ENCODE measurements around the gene ARHGEF7.
A peak's percentile ranks its signal among the peaks of the same experiment; 100 is the strongest.
"Not testable (repeated sequence)": the region's sequence is repeated elsewhere in the genome, so short reads cannot be mapped to it uniquely, and the experiment has no call there.

ARHGEF7 gene

GRCh38 chr13:111115061-111115964, at the start of gene ARHGEF7:
TSS of gene ARHGEF7 (plus strand) at chr13:111115310. CDS start at chr13:111115527, 217 bp downstream.
- Histone ChIP-seq H3K36me3 (no peaks in the 10 kb centered on the region), H3K27me3 (ENCODE audit: insufficient read depth, low read depth, severe bottlenecking) (peaks cover 91% of the 10 kb centered on the region), H3K27ac (no peak within 1 kb of the TSS), H3K4me3 (ENCODE audit: low read depth, low read length) (peak within 1 kb of the TSS; percentile 43), H3K9me3 (ENCODE audit: severe bottlenecking) (peaks cover 12% of the 10 kb centered on the region)
- TF ChIP-seq, protein P1, sequence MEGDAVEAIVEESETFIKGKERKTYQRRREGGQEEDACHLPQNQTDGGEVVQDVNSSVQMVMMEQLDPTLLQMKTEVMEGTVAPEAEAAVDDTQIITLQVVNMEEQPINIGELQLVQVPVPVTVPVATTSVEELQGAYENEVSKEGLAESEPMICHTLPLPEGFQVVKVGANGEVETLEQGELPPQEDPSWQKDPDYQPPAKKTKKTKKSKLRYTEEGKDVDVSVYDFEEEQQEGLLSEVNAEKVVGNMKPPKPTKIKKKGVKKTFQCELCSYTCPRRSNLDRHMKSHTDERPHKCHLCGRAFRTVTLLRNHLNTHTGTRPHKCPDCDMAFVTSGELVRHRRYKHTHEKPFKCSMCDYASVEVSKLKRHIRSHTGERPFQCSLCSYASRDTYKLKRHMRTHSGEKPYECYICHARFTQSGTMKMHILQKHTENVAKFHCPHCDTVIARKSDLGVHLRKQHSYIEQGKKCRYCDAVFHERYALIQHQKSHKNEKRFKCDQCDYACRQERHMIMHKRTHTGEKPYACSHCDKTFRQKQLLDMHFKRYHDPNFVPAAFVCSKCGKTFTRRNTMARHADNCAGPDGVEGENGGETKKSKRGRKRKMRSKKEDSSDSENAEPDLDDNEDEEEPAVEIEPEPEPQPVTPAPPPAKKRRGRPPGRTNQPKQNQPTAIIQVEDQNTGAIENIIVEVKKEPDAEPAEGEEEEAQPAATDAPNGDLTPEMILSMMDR (IDR thresholded peaks at IDR 0.05; ENCODE audit: low read depth, low read length) = no peak
- no peak for DNase-seq

DNA sequence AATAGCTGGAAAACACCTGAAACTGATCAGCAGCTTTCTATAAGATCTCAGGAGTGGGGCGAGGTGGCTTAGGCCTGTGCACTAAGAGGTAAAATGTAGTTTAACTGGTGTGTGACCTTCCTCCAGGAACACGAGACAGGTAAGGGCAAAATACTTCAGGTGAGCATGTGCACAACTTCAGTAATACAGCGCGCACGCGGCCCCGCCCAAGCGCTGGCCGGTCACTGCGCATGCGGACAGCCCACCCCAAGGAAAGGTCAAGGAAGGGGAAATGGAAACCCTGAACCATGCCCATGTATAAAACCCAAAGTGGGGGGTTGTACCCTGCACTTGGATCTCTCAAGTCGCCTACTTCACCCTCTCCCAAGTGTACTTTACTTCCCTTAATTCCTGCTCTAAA, 49.4 kb upstream of the ARHGEF7 start:
- H3K27ac ChIP-seq = no peak overlapping the region
- peaks cover 4% of the 10 kb centered on the region for H3K9me3 ChIP-seq (ENCODE audit: severe bottlenecking)
- H3K27me3 ChIP-seq (ENCODE audit: insufficient read depth, low read depth, severe bottlenecking) = peaks cover 99% of the 10 kb centered on the region
- H3K4me3 ChIP-seq (ENCODE audit: low read depth, low read length) = no peak overlapping the region
- no peaks in the 10 kb centered on the region for H3K36me3 ChIP-seq
- DNase-seq = no peak
- TF ChIP-seq, protein P1 (IDR thresholded peaks at IDR 0.05; ENCODE audit: low read depth, low read length) = no peak

DNA sequence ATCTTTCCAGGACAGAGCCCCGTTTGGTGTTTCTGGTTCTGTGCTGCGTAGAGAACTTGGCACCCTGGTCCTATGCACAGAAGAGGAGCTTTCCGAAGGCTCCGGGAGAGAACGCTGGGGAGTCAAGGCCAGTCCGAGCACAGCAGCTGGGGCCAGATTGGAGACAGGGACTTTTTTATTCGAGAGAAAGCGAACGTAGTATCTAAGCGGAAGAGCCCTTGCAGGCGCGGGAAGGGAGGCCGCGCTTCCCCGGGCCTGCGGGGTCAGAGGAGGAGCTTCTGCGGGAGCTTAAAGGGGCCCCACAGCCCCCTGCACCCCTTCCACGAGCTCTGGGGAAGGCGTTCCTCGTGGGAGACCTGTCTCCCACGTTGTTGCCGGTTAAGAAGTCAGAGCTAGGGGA, 48.6 kb upstream of the ARHGEF7 start:
- Histone ChIP-seq H3K36me3 (no peaks in the 10 kb centered on the region), H3K4me3 (ENCODE audit: low read depth, low read length) (no peak overlapping the region), H3K27ac (no peak overlapping the region), H3K9me3 (ENCODE audit: severe bottlenecking) (peaks cover 12% of the 10 kb centered on the region), H3K27me3 (ENCODE audit: insufficient read depth, low read depth, severe bottlenecking) (peaks cover 95% of the 10 kb centered on the region)
- no peak for DNase-seq
- TF ChIP-seq, protein P1 (IDR thresholded peaks at IDR 0.05; ENCODE audit: low read depth, low read length) = no peak

DNA sequence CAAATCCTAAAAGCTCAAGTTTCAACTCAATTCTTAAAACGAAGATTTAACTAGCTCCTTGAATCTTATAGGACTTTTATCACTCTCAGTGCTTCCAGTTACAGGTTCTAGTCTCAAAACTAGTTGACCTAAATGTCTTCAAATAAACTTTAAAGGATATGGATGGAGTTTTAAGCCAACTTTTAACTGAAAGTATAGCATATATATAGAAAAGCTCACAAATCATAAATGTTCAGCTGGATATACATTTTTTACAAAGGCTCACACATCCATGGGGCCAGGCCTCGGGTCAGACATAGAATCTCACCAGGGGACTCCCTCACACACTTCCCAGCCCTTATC, 47.1 kb upstream of the ARHGEF7 start:
- DNase-seq = no peak
- no peak overlapping the region for H3K27ac ChIP-seq
- peaks cover 20% of the 10 kb centered on the region for H3K9me3 ChIP-seq (ENCODE audit: severe bottlenecking)
- no peak overlapping the region for H3K4me3 ChIP-seq (ENCODE audit: low read depth, low read length)
- peaks cover 92% of the 10 kb centered on the region for H3K27me3 ChIP-seq (ENCODE audit: insufficient read depth, low read depth, severe bottlenecking)
- TF ChIP-seq, protein P1 (IDR thresholded peaks at IDR 0.05; ENCODE audit: low read depth, low read length) = no peak
- H3K36me3 ChIP-seq = no peaks in the 10 kb centered on the region

DNA sequence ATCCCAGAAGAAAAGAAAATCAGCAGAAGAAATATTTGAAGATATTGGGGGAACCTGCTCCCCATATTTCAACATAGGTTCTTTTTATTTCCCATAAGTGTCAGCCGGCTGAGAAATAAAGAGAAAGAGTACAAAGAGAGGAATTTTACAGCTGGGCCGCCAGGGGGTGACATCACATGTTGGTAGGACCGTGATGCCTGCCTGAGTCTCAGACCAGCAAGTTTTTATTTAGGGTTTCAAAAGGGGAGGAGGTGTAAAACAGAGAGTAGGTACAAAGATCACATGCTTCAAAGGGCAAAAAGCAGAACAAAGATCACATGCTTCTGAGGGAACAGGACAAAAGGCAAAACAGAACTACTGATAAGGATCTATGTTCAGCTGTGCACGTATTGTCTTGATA, 44.0 kb upstream of the ARHGEF7 start:
- H3K27ac ChIP-seq; H3K4me3 ChIP-seq (ENCODE audit: low read depth, low read length); H3K36me3 ChIP-seq; DNase-seq: not testable (repeated sequence)
- Histone ChIP-seq H3K27me3 (ENCODE audit: insufficient read depth, low read depth, severe bottlenecking) (peaks cover 79% of the 10 kb centered on the region), H3K9me3 (ENCODE audit: severe bottlenecking) (peaks cover 32% of the 10 kb centered on the region)
- TF ChIP-seq, protein P1 (IDR thresholded peaks at IDR 0.05; ENCODE audit: low read depth, low read length) = peak; percentile 23; the same call in 1 of the 2 replicates

- peaks cover 79% of the 10 kb centered on the region for H3K27me3 ChIP-seq (ENCODE audit: insufficient read depth, low read depth, severe bottlenecking)
- not testable (repeated sequence) for H3K36me3 ChIP-seq; DNase-seq; H3K4me3 ChIP-seq (ENCODE audit: low read depth, low read length); H3K27ac ChIP-seq
- H3K9me3 ChIP-seq (ENCODE audit: severe bottlenecking) = peaks cover 32% of the 10 kb centered on the region
These were observed 43.6 kb upstream of the ARHGEF7 start for GRCh38 chr13:111071526-111071925.

Measured in WERI-Rb-1 (cell line).